Neural crest cell (in vitro differentiated cells): ENCODE data around the gene SPAG5. TPM values are rescaled to one million over a fixed set of nuclear protein-coding genes. Genes with fewer than 3 reads are reported as not detected.

Source experiments
- DNase-seq: peaks from one replicate; pipeline ENCODE4 v3.0.0; 2021; ENCODE audit warnings: low read depth, mixed read lengths, low spot score
- H3K27ac Mint-ChIP-seq: one replicate; pipeline ENCODE4 v1.8.0; 2021; ENCODE audit warnings: mild to moderate bottlenecking, mixed read lengths; ENCODE audit not compliant: unreplicated experiment
- H3K27me3 Mint-ChIP-seq: 2 replicates; pipeline ENCODE4 v1.8.0; 2021; ENCODE audit warnings: low read depth, mild to moderate bottlenecking, mixed read lengths
- H3K36me3 Mint-ChIP-seq: 2 replicates; pipeline ENCODE4 v1.8.0; 2021; ENCODE audit warnings: low read depth, mild to moderate bottlenecking, mixed read lengths
- H3K4me1 Mint-ChIP-seq: 2 replicates; pipeline ENCODE4 v1.8.0; 2021; ENCODE audit warnings: mixed read lengths
- H3K4me3 Mint-ChIP-seq: one replicate; pipeline ENCODE4 v1.8.0; 2021; ENCODE audit warnings: mild to moderate bottlenecking, mixed read lengths
- H3K9me3 Mint-ChIP-seq: 2 replicates; pipeline ENCODE4 v1.8.0; 2021; ENCODE audit warnings: mixed read lengths
- CTCF ChIP-seq: fragments of 200-600 bp; sonication (generic); conservative IDR thresholded peaks from 2 replicates; pipeline ENCODE4 v1.5.0; 2021; ENCODE audit warnings: antibody characterized with exemption, mild to moderate bottlenecking
- total RNA-seq: library from RNA; stranded (reverse); gene quantifications from 2 replicates; pipeline ENCODE4 v1.2.1, GENCODE V29; 2021

Gene SPAG5
- total RNA-seq, 1 donor from 2014 or later, result 151 TPM

DNA sequence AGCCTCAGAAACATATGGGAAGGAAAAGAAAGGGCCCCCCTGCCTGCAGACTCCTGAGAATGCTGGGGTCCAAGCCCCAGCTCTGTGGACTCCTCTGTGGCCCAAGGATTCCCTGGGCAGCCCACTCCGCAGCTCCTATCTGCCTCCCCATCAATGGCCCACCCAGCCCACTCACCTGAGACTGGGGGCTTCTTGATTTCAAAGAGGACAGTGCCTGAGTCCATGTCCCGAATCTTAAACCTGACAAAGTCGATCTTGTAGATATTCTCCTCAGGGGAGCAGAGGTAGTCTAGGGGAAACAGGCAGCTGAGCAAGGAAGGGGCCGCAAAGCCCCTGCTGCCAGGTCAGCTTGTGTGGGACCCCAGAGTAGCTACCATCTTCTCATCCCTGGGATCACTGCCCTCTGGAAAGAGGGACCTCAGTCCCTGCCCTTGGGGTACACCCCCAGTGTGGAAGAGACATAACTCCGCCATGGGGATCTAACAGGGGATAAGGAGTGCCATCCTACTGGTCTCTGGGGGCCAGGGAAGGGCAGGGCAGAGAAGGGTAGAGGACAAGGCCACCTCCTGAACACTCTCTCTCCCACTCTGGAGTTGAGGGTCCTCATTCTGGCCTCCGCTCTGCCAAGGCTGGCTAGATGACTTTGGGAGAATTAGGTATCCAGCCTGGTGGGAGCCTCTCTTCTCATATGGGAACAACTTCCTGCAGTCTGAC is 50.3 kb downstream of the SPAG5 start:
- no peak for TF ChIP-seq CTCF
- peaks cover 31% of the 10 kb centered on the region for H3K4me1 Mint-ChIP-seq
- DNase-seq, result no peak
- H3K9me3 Mint-ChIP-seq, result no peaks in the 10 kb centered on the region
- no peak overlapping the region for H3K27ac Mint-ChIP-seq
- H3K27me3 Mint-ChIP-seq, result no peaks in the 10 kb centered on the region
- H3K4me3 Mint-ChIP-seq, result peak overlapping the region; percentile 84
- H3K36me3 Mint-ChIP-seq, result peaks cover 1% of the 10 kb centered on the region

GRCh38 chr17:28547623-28548416 is 51.0 kb downstream of the SPAG5 start:
- peaks cover 27% of the 10 kb centered on the region for H3K4me1 Mint-ChIP-seq
- peak; percentile 81 for DNase-seq
- H3K27me3 Mint-ChIP-seq, result no peaks in the 10 kb centered on the region
- peak overlapping the region; percentile 84 for H3K4me3 Mint-ChIP-seq
- no peaks in the 10 kb centered on the region for H3K9me3 Mint-ChIP-seq
- no peaks in the 10 kb centered on the region for H3K36me3 Mint-ChIP-seq
- no peak overlapping the region for H3K27ac Mint-ChIP-seq
- TF ChIP-seq CTCF, result peak; percentile 75

GRCh38 chr17:28547096-28547622 is 51.7 kb downstream of the SPAG5 start:
- peaks cover 24% of the 10 kb centered on the region for H3K4me1 Mint-ChIP-seq

GRCh38 chr17:28545787-28546415 is 52.9 kb downstream of the SPAG5 start:
- Mint-ChIP-seq H3K9me3 (no peaks in the 10 kb centered on the region), H3K36me3 (no peaks in the 10 kb centered on the region), H3K4me3 (no peak overlapping the region), H3K27me3 (no peaks in the 10 kb centered on the region), H3K27ac (peak overlapping the region; percentile 35), H3K4me1 (peaks cover 14% of the 10 kb centered on the region)
- DNase-seq, result no peak
- TF ChIP-seq CTCF, result no peak

More at GRCh38 chr17:28547096-28547622, 51.7 kb downstream of the SPAG5 start:
- Mint-ChIP-seq H3K27ac (no peak overlapping the region), H3K27me3 (no peaks in the 10 kb centered on the region), H3K4me3 (no peak overlapping the region), H3K36me3 (no peaks in the 10 kb centered on the region), H3K9me3 (no peaks in the 10 kb centered on the region)
- TF ChIP-seq CTCF, result no peak
- DNase-seq, result no peak

- no peak overlapping the region for H3K27ac Mint-ChIP-seq
- no peaks in the 10 kb centered on the region for H3K27me3 Mint-ChIP-seq
- peaks cover 6% of the 10 kb centered on the region for H3K4me1 Mint-ChIP-seq
- H3K4me3 Mint-ChIP-seq, result no peak overlapping the region
- no peaks in the 10 kb centered on the region for H3K36me3 Mint-ChIP-seq
- DNase-seq, result no peak
- TF ChIP-seq CTCF, result no peak
- no peaks in the 10 kb centered on the region for H3K9me3 Mint-ChIP-seq
Observed at GRCh38 chr17:28545141-28545503, 53.7 kb downstream of the SPAG5 start.
